ENCODE measurements around the gene CLCN3. TPM values are rescaled to one million over a fixed set of nuclear protein-coding genes. Genes with fewer than 3 reads are reported as not detected.

Gene CLCN3
- total and polyA plus RNA-seq, 9 of the 15 experiments (the other 6 are each of a cell fraction or from before 2014, with no cell fraction given): 12.7 to 60.6 (median 38.5) TPM

GRCh38 chr4:169604131-169604900, 16.1 kb upstream of the CLCN3 start (continued):
- TF ChIP-seq ZNF121 (CRISPR knock-in tag; conservative IDR thresholded peaks at IDR 0.05): no peak
- no peak for TF ChIP-seq NUFIP1 (IDR thresholded peaks at IDR 0.05; ENCODE audit: partially characterized antibody)
- no peak for TF ChIP-seq TOE1 (IDR thresholded peaks at IDR 0.05; ENCODE audit: borderline replicate concordance)
- TF ChIP-seq TOE1 (CRISPR knock-in tag; IDR thresholded peaks at IDR 0.05; ENCODE audit: borderline replicate concordance, low read depth): no peak
- peak; percentile 92 for TF ChIP-seq MAFG (tag; conservative IDR thresholded peaks at IDR 0.05)
- TF ChIP-seq, protein P1, sequence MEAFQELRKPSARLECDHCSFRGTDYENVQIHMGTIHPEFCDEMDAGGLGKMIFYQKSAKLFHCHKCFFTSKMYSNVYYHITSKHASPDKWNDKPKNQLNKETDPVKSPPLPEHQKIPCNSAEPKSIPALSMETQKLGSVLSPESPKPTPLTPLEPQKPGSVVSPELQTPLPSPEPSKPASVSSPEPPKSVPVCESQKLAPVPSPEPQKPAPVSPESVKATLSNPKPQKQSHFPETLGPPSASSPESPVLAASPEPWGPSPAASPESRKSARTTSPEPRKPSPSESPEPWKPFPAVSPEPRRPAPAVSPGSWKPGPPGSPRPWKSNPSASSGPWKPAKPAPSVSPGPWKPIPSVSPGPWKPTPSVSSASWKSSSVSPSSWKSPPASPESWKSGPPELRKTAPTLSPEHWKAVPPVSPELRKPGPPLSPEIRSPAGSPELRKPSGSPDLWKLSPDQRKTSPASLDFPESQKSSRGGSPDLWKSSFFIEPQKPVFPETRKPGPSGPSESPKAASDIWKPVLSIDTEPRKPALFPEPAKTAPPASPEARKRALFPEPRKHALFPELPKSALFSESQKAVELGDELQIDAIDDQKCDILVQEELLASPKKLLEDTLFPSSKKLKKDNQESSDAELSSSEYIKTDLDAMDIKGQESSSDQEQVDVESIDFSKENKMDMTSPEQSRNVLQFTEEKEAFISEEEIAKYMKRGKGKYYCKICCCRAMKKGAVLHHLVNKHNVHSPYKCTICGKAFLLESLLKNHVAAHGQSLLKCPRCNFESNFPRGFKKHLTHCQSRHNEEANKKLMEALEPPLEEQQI (IDR thresholded peaks at IDR 0.05): 0 out of 2 replicates have a peak, but pooled peaks have one; percentile 27
- no peak for TF ChIP-seq ZEB2 (IDR thresholded peaks at IDR 0.05)
- TF ChIP-seq ZNF644 (tag; IDR thresholded peaks at IDR 0.05; ENCODE audit: low read depth): peak; percentile 27; the same call in 1 of the 2 replicates
- TF ChIP-seq ZNF197 (CRISPR knock-in tag; IDR thresholded peaks at IDR 0.05; ENCODE audit: low read depth): no peak
- TF ChIP-seq, protein P2, sequence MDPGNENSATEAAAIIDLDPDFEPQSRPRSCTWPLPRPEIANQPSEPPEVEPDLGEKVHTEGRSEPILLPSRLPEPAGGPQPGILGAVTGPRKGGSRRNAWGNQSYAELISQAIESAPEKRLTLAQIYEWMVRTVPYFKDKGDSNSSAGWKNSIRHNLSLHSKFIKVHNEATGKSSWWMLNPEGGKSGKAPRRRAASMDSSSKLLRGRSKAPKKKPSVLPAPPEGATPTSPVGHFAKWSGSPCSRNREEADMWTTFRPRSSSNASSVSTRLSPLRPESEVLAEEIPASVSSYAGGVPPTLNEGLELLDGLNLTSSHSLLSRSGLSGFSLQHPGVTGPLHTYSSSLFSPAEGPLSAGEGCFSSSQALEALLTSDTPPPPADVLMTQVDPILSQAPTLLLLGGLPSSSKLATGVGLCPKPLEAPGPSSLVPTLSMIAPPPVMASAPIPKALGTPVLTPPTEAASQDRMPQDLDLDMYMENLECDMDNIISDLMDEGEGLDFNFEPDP (CRISPR knock-in tag; IDR thresholded peaks at IDR 0.05): no peak
- TF ChIP-seq ZFP1 (CRISPR knock-in tag; IDR thresholded peaks at IDR 0.05): no peak
- no peak for TF ChIP-seq GMEB1 (CRISPR knock-in tag; IDR thresholded peaks at IDR 0.05)
- no peak for TF ChIP-seq KLF6 (CRISPR knock-in tag; IDR thresholded peaks at IDR 0.05; ENCODE audit: borderline replicate concordance)
- TF ChIP-seq ETV6 (IDR thresholded peaks at IDR 0.05; ENCODE audit: borderline replicate concordance in 1 of 2, low read depth in 2 of 2, low read length in 1 of 2): no peak
- TF ChIP-seq ETV6 (CRISPR knock-in tag; IDR thresholded peaks at IDR 0.05; ENCODE audit: borderline replicate concordance): no peak
- TF ChIP-seq JUNB (CRISPR knock-in tag; conservative IDR thresholded peaks at IDR 0.05): no peak
- TF ChIP-seq ATF1 (CRISPR knock-in tag; IDR thresholded peaks at IDR 0.05): no peak
- peak; percentile 24; the same call in 1 of the 2 replicates for TF ChIP-seq ATF1 (tag; IDR thresholded peaks at IDR 0.05)
- TF ChIP-seq ZBTB17 (CRISPR knock-in tag; IDR thresholded peaks at IDR 0.05): no peak
- TF ChIP-seq SREBF2 (CRISPR knock-in tag; IDR thresholded peaks at IDR 0.05): no peak
- 0 out of 2 replicates have a peak, but pooled peaks have one; percentile 20 for TF ChIP-seq HDAC2 (IDR thresholded peaks at IDR 0.05)
- TF ChIP-seq TFAM (CRISPR knock-in tag; conservative IDR thresholded peaks at IDR 0.05): no peak
- no peak for TF ChIP-seq ARHGAP35 (IDR thresholded peaks at IDR 0.05; ENCODE audit: partially characterized antibody)
- no peak for TF ChIP-seq ZNF583 (CRISPR knock-in tag; IDR thresholded peaks at IDR 0.05)
- TF ChIP-seq KDM1A (IDR thresholded peaks at IDR 0.05): peak in 1 of 2 experiments; percentile 24; a peak in 1 of 4 replicates
- TF ChIP-seq FOXA3 (CRISPR knock-in tag; conservative IDR thresholded peaks at IDR 0.05 in 1 of 2, IDR thresholded peaks at IDR 0.05 in 1 of 2): no peak

Measured in K562 (cell line).